Gastrocnemius medialis (tissue), 4 donors: ENCODE results near the gene GPR142.

Experiments
- POLR2A ChIP-seq, 2 donors: fragments of 450-650 bp; IDR thresholded peaks; one replicate each; pipeline ENCODE4 v1.6.1; 2017; ENCODE audit warnings: antibody characterized with exemption in 2 of 2, mild to moderate bottlenecking in 2 of 2, moderate library complexity in 2 of 2
- TF ChIP-seq, protein P1 (sequence below), 5 experiments: fragments of 450-650 bp in 3 of 5; fragments of 200-600 bp in 2 of 5; sonication (generic) in 2 of 5; IDR thresholded peaks in 4 of 5; conservative IDR thresholded peaks in 1 of 5; 1 replicate in 4 of 5; 2 replicates in 1 of 5; pipeline ENCODE4 v1.5.1; 2016 to 2019; ENCODE audit warnings: antibody characterized with exemption in 5 of 5, mild to moderate bottlenecking in 3 of 5, moderate library complexity in 3 of 5

DNA sequence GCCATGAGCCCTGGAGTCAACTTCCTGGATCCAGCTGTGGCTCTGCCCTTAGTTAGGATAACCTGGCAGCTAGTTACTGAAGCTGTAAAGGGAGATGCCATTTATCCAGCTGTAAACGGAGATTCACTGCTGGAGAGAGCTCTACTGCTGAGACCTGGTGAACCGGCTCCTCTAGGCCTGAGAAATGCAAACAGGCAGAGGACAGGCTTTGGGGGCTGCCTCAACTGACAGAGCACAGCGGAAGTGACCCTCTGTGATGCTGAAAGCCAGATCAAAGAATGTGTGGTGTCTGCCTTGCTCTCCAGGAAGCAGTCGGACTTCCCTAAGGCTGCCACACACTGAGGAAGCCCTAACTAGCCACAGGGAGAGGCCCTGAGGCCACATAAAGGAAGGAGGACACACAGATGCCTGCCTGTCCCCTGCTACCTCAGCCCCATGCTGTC lies 42.7 kb downstream of the GPR142 start:
- TF ChIP-seq POLR2A (IDR thresholded peaks at IDR 0.05), result no peak
- TF ChIP-seq, protein P1, sequence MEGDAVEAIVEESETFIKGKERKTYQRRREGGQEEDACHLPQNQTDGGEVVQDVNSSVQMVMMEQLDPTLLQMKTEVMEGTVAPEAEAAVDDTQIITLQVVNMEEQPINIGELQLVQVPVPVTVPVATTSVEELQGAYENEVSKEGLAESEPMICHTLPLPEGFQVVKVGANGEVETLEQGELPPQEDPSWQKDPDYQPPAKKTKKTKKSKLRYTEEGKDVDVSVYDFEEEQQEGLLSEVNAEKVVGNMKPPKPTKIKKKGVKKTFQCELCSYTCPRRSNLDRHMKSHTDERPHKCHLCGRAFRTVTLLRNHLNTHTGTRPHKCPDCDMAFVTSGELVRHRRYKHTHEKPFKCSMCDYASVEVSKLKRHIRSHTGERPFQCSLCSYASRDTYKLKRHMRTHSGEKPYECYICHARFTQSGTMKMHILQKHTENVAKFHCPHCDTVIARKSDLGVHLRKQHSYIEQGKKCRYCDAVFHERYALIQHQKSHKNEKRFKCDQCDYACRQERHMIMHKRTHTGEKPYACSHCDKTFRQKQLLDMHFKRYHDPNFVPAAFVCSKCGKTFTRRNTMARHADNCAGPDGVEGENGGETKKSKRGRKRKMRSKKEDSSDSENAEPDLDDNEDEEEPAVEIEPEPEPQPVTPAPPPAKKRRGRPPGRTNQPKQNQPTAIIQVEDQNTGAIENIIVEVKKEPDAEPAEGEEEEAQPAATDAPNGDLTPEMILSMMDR (IDR thresholded peaks at IDR 0.05 in 4 of 5, conservative IDR thresholded peaks at IDR 0.05 in 1 of 5), result no peak
